Suppressor macrophage treated with lipopolysaccharide for 1 hour (primary cell): ENCODE measurements around the gene KRTAP5-4.
"Not testable (repeated sequence)": the region's sequence is repeated elsewhere in the genome, so short reads cannot be mapped to it uniquely, and the experiment has no call there.

Experiments
- DNase-seq, 3 donors: peaks; one replicate each; pipeline ENCODE4 v3.0.0-alpha.2; 2020 to 2022

Gene KRTAP5-4

DNA sequence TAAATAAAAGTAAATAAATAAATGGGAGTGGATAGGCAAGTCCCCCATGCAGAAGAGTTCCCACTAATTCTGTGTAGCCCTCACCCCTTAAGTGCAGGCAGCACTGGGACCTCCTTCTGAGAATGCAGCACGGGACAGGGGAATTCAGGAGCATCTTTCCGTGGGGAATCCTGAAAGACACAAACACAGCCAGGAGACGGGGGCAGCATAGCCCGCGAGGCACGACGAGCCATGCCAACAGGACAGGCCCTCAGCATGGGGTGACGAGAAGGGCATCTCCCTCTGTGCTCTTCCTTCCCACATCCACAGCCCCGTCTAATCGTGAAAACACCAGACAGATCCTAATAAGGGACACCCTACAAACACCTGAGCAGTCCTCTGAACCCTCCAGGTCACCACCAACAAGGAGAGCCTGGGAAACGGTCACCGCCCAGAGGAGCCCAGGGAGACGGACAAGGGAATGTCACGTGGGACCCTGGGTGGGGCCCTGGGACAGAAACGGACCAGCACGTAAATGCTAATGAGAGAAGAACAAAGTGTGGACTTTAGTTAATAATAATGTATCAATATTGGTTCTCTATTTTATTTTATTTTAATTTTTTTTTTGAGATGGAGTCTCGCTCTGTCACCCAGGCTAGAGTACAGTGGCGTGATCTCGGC lies 14.5 kb upstream of the KRTAP5-4 start:
- no peak for DNase-seq

DNA sequence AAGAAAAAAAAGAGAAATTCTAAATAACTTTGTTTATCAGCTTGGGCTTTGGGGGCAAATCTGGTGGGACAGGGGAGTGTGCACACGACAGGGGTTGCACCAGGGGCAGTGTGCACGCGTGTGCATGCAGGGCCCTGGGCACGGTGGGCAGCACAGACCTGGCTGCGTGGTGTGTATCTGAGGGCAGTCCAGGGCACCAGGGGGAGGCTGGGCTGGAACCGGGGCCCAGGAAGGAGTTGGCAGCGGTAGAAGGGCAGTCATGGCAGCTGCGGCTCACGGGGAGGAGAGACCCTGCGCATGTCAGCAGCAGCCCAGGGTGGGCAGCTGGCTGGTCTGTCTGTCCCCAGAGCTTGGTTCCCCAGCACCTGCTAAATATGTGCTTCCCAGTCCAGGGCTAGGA lies 11.9 kb upstream of the KRTAP5-4 start:
- no peak for DNase-seq

DNA sequence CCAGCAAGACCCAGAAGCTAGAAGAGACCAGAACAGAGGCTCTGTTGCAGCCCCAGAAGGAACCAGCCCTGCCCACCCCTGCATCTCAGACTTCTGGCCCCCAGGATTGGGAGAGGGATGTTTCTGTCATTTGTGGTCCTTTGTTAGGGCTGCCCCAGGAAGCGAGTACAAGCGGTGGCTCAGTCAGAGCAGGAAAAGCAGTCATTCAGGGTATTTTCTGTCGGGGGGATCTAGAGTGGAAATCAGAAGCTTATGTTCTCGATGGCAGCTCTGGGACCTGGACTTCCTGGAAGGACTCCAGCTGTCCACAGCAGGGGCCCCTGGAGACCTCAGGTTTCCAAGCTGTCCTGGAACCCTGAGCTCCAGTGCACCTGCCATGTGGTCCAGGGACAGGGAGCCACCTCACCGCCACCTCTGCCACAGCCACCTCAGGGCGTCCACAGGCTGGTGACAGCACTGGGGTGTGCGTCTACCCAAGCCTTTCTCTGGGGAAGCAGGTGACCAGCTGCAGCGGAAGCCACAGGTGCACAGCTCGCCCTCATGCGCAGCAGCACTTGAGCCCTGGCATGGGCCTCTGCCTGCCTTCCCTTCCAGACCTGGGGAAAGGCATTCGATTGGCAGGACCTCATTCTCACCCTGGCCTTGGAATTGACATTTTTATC lies 10.2 kb upstream of the KRTAP5-4 start:
- no peak for DNase-seq

DNA sequence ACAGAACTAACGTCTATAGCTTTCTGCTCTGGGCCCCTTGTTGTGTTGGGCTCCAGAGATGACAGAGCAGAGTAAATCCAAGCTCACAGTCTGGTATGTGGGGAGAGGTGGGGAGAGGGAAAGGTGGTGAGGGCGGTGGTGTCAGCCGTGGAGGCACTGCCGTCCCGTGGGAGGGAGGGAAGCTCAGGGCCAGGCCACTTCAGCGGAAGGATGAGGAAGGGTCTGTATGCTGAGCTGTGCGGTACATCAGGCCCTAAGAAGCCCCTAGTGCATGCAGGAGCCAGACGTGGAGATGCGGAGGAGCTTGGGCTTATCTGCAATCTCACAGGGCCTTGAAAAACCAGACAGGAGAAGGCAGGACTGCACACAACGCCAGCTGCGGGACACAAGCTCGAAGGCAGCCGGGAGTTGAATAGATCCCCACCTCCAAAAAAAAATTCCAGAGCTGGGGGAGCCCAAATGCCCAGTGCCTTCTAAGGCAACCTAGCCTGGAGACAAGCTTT lies 9.2 kb upstream of the KRTAP5-4 start:
- no peak for DNase-seq

DNA sequence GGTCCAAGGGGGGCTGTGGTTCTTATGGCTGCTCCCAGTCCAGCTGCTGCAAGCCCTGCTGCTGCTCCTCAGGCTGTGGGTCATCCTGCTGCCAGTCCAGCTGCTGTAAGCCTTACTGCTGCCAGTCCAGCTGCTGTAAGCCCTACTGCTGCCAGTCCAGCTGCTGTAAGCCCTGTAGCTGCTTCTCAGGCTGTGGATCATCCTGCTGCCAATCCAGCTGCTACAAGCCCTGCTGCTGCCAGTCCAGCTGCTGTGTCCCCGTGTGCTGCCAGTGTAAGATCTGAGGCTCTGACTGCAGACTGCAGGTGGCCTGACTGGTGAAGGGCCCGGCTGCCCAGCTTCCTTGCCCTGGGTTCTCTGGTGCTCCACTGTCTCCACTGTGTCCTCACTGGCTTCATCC lies 8.3 kb upstream of the KRTAP5-4 start:
- no peak for DNase-seq

DNA sequence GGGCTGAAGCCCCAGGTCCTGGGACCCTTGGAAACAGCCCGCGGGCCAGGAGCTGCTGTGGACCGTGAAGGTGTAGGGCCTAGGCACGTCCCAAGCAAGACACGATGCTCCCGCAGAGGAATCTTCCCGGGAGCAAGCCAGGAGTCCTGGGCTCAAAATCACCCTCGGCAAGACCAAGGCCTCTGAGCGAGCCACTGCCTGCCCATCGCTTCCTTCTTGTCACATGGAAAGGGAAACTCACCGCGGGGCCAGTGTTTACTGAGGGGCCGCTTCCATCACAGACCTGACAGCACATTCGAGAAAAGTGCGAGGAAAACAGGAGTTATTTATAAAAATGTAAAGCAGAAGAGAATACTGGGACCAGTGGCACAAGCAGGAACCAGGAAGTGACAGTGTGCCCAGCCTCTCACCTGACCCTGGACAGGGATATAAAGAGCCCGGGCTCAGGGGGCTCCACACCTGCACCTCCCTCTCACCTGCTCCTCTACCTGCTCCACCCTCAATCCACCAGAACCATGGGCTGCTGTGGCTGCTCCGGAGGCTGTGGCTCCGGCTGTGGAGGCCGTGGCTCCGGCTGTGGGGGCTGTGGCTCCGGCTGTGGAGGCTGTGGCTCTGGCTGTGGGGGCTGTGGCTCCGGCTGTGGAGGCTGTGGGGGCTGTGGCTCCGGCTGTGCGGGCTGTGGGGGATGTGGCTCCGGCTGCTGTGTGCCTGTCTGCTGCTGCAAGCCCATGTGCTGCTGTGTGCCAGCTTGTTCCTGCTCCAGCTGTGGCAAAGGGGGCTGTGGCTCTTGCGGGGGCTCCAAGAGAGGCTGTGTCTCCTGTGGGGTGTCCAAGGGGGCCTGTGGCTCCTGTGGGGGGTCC lies 7.6 kb upstream of the KRTAP5-4 start, which contains the start of gene KRTAP5-5:
KRTAP5-5 (plus strand) TSS at position 450 of the 860 bp plus-strand sequence; CDS start at position 516, 66 bp downstream.
- no peak for DNase-seq

DNA sequence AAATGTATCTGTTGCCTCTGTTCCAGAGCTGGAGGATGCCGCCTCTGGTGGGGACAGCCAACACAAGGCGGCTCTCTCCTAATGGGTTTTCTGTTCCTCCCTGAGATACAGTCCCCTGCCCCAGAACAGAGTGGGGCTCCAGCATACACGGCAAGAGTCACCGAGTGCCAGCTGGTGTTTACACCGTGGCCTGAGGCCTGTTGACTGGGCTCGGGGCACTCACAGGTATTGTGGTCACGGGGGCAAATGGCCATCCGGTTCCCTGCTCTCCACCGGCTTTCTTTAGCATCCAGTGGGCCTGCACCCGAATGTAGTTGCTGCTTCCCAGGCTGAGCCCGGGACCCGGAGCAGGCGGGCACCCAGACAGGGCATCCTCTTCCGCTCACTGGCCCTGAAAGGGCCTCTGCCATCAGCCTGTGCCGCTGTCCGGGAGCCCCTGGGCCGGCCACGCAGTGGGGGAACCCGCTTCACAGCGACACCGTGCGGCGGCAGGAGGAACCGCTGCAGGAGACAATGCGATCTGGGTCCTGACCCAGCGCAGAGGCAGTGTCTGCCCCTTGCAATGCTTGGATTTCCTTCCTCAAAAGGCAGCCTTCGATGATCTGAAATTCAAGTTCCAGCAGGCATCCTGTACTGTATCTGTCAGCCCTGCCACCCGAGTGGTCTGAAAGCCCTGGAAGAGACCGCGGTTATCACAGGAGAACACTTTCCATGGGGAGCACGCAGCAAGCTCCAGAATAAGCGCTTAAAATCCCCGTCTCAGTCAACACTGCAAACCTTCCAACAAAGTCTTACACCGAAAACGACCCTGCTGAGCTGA lies 6.8 kb upstream of the KRTAP5-4 start:
- DNase-seq = peak; percentile 54 to 76 (median 70)

DNA sequence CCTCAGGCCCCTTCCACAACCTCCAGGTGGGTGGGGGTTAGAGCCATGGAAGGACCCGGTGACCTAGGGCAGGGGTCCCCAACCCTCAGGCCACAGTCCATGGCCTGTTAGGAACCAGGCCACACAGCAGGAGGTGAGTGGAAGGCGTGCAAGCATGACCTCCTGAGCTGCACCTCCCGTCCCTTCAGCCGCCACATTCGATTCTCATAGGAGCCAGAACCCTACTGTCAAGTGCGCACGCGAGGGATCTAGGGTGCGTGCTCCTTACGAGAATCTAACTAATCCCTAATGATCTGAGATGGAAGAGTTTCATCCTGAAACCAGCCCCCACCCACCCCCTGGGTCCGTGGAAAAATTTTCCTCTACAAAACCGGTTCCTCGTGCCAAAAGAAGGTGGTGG lies 3.6 kb upstream of the KRTAP5-4 start:
- DNase-seq = no peak

DNA sequence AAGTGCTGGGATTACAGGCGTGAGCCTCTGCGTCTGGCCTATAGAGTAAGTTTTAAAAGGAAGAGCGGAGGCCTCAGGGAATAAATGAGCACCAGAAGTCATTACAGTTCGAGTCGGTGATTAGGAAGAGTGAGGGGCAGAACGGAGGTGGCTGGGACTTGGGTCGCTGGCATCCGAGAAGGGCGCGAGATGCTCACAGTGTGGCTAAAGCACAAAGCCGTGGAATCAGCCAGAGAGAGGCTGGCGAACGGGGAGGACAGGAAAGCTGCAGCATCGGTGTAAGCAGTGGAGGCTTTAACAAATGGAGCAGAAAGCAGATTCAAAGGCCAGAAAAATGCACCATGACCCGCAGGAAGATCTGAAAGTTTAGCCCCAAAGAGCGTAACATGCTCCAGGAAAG lies 2.7 kb upstream of the KRTAP5-4 start:
- DNase-seq = no peak

DNA sequence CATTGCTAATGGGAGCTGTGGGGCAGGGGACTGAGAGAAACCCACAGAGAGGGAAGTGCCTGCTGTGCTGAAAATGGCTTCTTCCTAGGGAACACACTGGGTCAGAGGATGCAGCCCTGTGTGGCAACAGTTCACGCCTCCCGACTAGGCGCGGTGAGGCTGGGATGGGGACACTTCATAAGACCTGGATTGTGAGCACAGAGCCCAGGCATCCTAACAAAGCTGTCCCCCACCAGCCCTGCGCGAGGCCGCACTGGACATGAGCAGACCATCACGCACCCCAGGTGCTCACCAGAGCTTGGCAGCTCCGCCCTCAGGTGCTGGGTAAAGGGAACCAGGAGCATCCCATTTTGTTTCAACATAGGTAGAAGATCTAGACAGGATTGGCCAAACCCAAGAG lies 1.8 kb upstream of the KRTAP5-4 start:
- no peak for DNase-seq

DNA sequence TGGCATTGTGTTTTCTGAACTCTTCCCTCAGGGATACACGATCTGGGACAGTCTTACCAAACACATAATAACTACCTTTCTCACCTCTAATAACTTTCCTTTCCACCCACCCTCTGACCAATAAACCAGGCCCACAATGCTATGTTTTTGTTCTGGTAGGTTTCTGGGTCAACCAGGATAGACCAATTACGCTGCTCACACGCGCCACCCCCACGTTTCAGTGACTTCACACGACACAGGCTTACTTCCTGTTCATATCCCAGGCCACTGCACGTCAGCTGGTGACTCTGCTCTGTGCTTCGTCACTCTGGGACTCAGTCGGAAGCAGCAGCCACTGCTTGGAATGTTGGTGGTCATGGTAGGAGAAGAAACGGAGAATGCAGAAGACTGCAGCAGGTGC lies 2.5 kb downstream of the KRTAP5-4 start:
- DNase-seq = peak; percentile 25 to 50 (median 37)

DNA sequence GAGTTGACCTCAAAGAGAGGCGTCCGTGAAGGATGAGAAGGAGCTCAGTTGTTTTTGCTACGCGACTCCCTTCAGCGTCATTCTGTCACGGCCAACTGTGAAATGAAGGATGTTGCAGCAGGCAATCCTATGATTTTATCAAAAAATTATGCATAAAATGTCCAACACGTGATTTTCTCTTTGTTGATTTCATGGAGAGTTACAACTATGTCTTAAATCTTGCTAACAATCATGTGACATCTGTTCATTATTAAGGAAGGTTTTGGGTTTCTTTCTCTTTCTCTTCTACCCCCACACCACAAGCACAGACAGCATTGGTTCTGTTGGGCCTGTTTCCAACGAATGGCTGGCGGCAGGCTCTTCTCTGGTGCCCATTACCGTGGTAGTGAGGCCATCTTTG lies 3.7 kb downstream of the KRTAP5-4 start:
- no peak for DNase-seq

DNA sequence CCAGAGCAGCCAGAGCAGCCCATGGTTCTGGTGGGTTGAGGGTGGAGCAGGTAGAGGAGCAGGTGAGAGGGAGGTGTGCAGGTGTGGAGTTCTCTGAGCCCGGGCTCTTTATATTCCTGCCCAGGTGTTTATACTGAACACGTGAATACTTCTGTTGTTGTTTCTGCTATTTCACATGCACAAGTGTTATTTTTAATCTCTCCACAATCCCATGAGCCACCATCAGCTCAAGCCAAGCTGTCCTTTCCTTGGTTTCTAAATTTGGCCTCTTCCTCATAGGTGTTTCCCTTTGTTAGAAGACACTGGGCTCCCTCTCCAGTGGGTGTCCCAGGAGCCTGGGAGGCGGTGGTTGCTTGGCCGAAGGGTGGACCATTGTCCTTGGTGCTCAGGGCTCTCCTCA lies 13.6 kb downstream of the KRTAP5-4 start, which contains the start of gene KRTAP5-3:
KRTAP5-3 (minus strand) TSS at position 101 of the 400 bp plus-strand sequence; CDS start at position 23, 78 bp downstream.
- no peak for DNase-seq

DNA sequence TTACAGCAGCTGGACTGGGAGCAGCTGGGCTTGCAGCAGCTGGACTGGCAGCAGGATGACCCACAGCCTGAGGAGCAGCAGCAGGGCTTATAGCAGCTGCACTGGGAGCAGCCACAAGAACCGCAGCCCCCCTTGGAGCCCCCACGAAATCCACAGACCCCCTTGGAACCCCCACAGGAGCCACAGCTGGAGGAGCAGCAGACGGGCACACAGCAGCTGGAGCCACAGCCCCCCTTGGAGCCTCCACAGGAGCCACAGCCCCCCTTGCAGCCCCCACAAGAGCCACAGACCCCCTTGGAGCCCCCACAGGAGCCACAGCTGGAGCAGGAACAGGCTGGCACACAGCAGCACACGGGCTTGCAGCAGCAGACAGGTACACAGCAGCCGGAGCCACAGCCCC lies 14.0 kb downstream of the KRTAP5-4 start:
- DNase-seq = not testable (repeated sequence)

DNA sequence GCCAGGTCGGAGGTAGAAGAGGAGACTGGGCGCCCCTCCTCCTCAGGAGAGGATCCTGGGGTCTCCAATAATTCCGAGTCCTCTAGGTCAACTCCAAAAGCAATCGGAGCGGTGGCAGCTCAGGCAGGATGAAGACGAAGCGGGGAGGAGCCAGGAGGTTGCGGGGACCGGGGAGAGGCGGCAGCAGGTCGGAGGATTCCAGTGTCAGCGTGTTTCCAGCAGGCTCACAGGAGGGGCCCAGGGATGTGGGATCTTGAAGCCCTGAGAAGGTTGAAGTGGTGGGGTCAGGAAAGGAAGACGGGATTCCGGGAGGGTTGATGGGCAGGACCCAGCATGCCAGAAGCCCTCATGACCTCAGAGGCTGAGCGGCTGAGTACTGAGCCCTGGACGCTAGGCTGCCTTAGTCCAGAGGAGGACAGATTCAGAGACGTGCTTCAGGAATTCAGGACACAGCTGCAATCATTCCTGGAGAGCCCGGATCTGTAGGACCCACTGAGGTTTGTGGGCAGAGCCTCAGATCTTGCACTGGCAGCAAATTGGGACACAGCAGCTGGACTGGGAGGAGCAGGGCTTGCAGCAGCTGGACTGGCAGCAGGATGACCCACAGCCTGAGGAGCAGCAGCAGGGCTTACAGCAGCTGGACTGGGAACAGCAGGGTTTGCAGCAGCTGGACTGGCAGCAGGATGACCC lies 14.6 kb downstream of the KRTAP5-4 start:
- DNase-seq = not testable (repeated sequence)

DNA sequence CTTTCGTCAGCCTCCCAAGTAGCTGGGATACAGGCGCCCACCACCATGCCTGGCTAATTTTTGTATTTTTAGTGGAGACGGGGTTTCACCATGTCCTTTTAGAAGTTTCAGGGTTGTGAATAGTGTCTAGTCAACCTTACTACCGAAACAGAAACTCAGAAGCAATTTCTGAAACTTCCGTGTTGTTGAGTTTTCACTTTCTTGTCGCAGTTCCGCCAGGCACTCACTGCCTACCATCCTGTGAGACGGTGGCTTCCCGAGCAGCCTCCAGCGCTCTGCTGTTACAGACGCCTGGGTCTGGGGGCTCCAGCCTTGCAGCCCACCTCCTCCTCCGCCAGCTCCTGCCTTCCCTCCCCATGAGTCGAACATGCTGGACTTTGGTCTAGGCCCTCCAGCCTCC lies 16.0 kb downstream of the KRTAP5-4 start:
- DNase-seq = not testable (repeated sequence)

DNA sequence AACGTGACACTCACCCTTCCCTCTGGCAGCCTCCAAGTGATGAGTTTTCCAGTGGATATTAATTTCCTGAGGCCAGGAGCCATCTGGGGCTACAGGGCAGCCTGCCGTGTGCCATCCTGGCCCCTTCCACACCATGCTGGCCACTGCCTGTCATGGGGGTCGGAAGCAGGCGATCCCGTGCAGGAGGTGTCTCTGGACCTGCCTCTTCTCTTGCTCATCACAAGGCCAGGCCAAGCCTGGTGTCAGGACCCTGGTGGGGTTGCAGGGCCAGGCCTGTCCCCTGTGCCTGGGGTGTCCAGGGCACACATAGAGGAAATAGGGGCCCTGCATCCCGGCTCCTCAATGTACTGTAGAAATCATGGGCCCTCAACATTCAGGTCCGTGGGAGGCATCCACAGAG lies 17.2 kb downstream of the KRTAP5-4 start:
- no peak for DNase-seq

DNA sequence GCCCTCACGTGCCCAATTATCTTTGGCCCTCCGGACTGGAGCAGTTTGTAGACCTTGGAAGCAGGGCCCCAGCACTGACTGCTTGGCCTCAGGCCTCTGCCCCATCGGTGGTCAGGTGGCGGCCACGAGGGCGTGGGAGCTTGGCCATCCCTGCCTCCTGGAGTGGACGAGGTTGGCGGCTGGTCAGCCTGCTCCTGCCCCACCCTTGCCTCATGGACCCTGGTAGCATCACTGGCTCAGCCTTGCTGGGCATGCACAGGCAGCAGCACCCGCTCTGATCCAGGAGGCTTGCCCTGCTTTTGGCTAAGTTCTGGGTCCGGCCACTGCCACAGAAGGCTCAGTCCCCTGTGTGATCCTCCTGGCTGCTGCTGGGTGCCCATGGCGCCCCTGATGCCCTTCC lies 17.8 kb downstream of the KRTAP5-4 start:
- no peak for DNase-seq

DNA sequence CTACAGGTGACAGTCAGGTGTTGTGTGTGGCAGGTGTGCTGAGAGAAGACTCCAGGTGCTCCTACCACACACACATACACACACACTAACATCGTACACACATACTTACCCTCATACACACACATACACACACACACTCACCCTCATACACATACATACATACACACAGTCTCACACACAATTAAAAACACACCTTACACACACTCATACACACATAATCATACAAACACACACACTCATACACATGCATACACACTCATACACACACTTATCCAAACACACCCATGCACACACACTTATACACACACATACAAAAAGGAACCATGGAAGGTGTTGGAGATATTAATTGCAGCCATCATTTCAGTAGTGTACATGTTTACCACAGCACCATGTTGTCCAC lies 18.3 kb downstream of the KRTAP5-4 start:
- DNase-seq = no peak

DNA sequence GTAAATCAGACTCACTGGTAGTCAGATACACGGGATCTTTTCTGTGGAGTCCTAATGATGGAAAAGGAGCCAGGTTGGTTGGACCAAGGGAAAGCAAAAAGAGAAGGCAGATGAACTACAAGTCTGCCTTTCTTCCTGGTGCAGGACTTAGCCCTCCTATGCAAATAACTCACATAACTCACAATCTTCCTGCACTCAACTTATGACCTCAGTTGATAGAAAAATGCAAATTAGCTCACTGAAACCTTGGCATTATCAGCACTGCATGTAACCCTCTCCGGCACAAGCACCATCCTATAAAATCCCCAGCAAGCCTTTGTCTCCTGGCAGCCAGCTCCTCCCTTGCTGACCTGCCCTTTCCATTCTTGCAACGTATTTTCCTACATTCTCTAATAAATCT lies 20.3 kb downstream of the KRTAP5-4 start:
- not testable (repeated sequence) for DNase-seq

DNA sequence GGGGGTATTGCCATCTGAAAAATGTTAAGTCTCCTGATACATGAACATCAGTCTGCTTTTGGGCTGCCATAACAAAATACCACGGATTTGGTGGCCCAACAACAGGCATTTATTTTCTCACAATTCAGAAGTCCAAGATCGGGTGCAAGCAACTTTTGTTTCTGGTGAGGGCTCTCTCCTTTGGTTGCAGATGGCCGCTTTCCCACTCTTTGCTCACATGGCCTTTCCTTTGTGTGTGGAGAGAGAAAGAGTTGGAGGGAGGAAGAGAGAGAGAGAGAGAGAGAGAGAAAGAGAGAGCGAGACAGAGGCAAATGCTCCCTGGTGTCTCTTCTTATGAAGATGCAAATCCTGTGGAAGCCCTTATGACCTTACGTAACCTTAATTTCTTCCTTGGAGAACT lies 21.3 kb downstream of the KRTAP5-4 start:
- no peak for DNase-seq

DNA sequence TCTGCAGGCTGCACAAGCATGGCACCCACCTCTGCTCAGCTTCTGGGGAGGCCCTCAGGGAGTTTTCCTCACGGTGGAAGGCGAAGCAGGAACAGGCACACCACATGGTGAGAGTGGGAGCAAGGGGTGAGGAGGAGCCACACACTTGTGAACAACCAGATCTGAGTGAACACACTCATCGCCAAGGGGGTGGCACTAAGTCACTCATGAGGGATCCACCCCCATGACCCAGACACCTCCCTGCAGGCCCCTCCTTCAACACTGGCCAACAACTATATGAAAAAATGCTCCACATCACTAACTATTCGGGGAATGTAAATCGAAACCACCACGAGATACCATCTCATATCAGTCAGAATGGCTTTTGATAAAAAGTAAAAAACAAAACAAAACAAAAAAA lies 23.1 kb downstream of the KRTAP5-4 start:
- DNase-seq = no peak
